GM10266 (cell line): ENCODE results near the gene FGFBP3.
"Not testable (repeated sequence)": the region's sequence is repeated elsewhere in the genome, so short reads cannot be mapped to it uniquely, and the experiment has no call there.

Source experiments
- DNase-seq: peaks from one replicate; pipeline ENCODE4 v3.0.0; 2012; ENCODE audit errors: extremely low spot score
- CTCF ChIP-seq: IDR thresholded peaks from 2 replicates; pipeline ENCODE4 v1.5.1; 2012; ENCODE audit warnings: mild to moderate bottlenecking, low read depth; ENCODE audit not compliant: control insufficient read depth, insufficient read depth; ENCODE audit errors: missing control alignments

Gene FGFBP3

GRCh38 chr10:91901784-91902677 is 7.3 kb downstream of the FGFBP3 start:
- DNase-seq = no peak
- no peak for TF ChIP-seq CTCF

- no peak for DNase-seq
- TF ChIP-seq CTCF = no peak
Measured at GRCh38 chr10:91897421-91897820, 11.9 kb downstream of the FGFBP3 start.

- no peak for TF ChIP-seq CTCF
Measured at GRCh38 chr10:91896212-91896756, 13.0 kb downstream of the FGFBP3 start.

GRCh38 chr10:91894261-91894685 is 15.0 kb downstream of the FGFBP3 start:
- DNase-seq = not testable (repeated sequence)

More at GRCh38 chr10:91896212-91896756, 13.0 kb downstream of the FGFBP3 start:
- no peak for DNase-seq

GRCh38 chr10:91893051-91893450 is 16.2 kb downstream of the FGFBP3 start:
- no peak for TF ChIP-seq CTCF
- no peak for DNase-seq

GRCh38 chr10:91891125-91892001 is 17.9 kb downstream of the FGFBP3 start:
- no peak for TF ChIP-seq CTCF
- no peak for DNase-seq

GRCh38 chr10:91887272-91888076 is 21.8 kb downstream of the FGFBP3 start:
- peak; percentile 50 for DNase-seq
- TF ChIP-seq CTCF = no peak
